Brain microvascular endothelial cell (primary cell): ENCODE results near the gene ADGB.

Experiments
- DNase-seq: peaks from one replicate; pipeline ENCODE4 v3.0.0-alpha.2; 2020
- H3K27ac ChIP-seq: fragments of 250-450 bp; sonication (Bioruptor Pico); 2 replicates; pipeline ENCODE4 v1.5.1; 2020; ENCODE audit warnings: mild to moderate bottlenecking, moderate library complexity
- H3K27me3 ChIP-seq: fragments of 250-450 bp; sonication (Bioruptor Pico); replicated peaks from 2 replicates; pipeline ENCODE4 v1.5.1; 2020; ENCODE audit warnings: mild to moderate bottlenecking
- H3K36me3 ChIP-seq: fragments of 250-450 bp; sonication (Bioruptor Pico); replicated peaks from 2 replicates; pipeline ENCODE4 v1.5.1; 2020; ENCODE audit warnings: mild to moderate bottlenecking
- H3K4me3 ChIP-seq: 2 replicates; pipeline ENCODE4 v1.5.1; 2011; ENCODE audit warnings: low read depth, mild to moderate bottlenecking, control low read depth, low read length, moderate library complexity
- in situ Hi-C: cut with HindIII; loops from 2 replicates; pipeline ENCODE4 v1.10.0; 2017; ENCODE audit warnings: low sequenced_read_pairs, low pct_ligation_motif_present
- TF ChIP-seq, protein P1 (sequence below): IDR thresholded peaks from 2 replicates; pipeline ENCODE4 v1.5.1; 2011; ENCODE audit warnings: low read depth, mild to moderate bottlenecking, moderate library complexity, low read length, control low read depth, inconsistent platforms; ENCODE audit errors: missing control alignments

Gene ADGB

DNA sequence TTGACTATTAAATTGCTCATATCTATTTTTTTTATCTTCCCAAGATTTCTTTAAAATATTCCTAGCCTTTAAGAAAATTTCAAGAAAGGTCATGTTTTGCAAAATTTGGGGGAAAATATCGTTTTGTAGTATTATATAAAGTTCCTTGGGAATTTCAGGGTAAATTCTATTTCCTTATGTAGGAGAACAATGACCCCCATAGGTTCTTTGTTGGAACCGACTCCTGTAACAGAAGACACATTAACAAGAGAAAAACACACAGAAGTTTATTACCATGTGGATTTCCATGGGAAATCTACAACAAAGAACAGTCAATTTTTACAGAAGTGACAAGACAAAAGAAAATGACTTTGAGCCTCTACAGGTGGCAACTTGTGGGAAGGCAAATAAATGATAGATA lies 68.1 kb downstream of the ADGB start:
- no peak overlapping the region for H3K27ac ChIP-seq
- TF ChIP-seq, protein P1, sequence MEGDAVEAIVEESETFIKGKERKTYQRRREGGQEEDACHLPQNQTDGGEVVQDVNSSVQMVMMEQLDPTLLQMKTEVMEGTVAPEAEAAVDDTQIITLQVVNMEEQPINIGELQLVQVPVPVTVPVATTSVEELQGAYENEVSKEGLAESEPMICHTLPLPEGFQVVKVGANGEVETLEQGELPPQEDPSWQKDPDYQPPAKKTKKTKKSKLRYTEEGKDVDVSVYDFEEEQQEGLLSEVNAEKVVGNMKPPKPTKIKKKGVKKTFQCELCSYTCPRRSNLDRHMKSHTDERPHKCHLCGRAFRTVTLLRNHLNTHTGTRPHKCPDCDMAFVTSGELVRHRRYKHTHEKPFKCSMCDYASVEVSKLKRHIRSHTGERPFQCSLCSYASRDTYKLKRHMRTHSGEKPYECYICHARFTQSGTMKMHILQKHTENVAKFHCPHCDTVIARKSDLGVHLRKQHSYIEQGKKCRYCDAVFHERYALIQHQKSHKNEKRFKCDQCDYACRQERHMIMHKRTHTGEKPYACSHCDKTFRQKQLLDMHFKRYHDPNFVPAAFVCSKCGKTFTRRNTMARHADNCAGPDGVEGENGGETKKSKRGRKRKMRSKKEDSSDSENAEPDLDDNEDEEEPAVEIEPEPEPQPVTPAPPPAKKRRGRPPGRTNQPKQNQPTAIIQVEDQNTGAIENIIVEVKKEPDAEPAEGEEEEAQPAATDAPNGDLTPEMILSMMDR = no peak
- in situ Hi-C loops = no loop called here
- H3K36me3 ChIP-seq = no peaks in the 10 kb centered on the region
- no peak for DNase-seq
- H3K4me3 ChIP-seq = no peak overlapping the region
- no peaks in the 10 kb centered on the region for H3K27me3 ChIP-seq

DNA sequence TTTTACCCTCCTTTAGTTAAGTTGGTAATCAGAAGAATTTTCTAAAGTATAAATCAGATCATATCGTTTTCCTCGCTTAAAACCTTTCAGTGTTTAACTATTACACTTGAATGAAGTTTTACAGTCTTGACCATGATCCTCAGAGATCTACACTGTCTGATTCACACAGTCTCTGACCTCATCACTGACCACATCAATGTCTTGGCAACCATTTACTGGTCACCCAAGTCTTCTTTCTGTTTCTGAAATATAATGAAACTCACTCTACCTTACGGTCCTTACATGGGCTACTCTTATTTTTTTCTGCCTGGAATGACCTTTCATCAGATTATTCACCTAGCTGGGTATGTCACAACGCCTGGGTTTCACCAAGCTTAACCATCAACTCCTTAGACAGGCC lies 71.4 kb downstream of the ADGB start:
- H3K36me3 ChIP-seq = no peaks in the 10 kb centered on the region
- H3K27me3 ChIP-seq = no peaks in the 10 kb centered on the region
- no peak overlapping the region for H3K27ac ChIP-seq
- no peak for DNase-seq
- TF ChIP-seq, protein P1 = no peak
- in situ Hi-C loops = no loop called here
- no peak overlapping the region for H3K4me3 ChIP-seq

DNA sequence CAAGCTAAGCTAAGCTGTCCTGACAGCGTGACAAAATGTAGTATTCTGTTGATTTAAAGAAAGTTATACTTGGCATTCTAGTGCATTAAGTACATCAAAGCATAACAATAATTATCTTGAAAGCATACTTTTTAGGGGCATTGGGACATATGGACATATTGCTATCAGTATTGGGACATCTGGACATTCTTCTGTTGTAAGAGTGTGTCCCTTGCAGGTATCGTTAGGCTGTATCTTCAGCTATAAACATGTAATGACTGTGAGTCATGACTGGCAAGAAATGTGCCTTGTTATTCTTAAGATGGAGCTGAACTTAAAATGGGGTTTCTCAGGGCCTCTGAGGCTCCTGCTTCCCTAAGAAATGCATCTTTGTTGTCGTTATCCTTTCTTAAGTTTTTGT lies 74.3 kb downstream of the ADGB start:
- H3K36me3 ChIP-seq = no peaks in the 10 kb centered on the region
- DNase-seq = no peak
- H3K4me3 ChIP-seq = no peak overlapping the region
- in situ Hi-C loops = no loop called here
- no peak overlapping the region for H3K27ac ChIP-seq
- TF ChIP-seq, protein P1 = no peak
- H3K27me3 ChIP-seq = no peaks in the 10 kb centered on the region

DNA sequence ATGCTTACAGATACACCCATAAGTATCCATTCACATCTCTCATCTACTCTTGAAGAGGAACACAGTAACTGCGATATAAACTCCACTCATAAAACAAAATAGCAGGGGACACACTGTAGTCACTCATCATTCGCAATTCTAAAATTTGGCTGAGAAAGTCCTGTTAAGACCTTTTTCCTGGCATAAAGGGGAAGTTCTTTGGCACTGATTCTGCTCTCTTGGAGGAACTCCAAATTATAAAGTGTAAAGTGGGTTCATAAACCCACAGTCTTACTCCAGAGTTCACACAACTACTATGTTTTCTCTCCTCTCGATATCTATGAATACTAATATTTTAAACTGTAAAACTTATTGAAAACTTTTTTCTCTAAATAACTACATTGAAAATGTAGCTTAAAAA lies 80.6 kb downstream of the ADGB start:
- TF ChIP-seq, protein P1 = no peak
- Histone ChIP-seq H3K27me3 (no peaks in the 10 kb centered on the region), H3K4me3 (no peak overlapping the region), H3K36me3 (no peaks in the 10 kb centered on the region), H3K27ac (no peak overlapping the region)
- no peak for DNase-seq
- in situ Hi-C loops = no loop called here

DNA sequence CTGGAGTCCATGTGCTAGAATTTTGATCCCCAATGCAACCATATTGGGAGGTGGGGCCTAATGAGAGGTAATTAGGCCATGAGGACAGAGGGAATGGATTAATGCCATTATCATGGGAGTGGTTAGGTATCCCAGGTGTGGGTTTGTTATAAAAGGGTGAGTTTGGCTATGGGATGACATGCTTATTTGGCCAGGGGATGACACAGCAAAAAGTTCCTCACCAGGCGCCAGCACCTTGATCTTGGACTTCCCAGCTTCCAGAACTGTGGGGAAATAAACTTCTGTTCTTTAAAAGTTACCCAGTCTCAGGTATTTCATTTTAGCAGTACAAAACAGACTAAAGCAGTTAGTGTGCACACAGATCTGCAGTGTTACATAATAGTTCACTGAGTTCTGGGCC lies 84.1 kb downstream of the ADGB start:
- in situ Hi-C loops = no loop called here
- TF ChIP-seq, protein P1 = no peak

DNA sequence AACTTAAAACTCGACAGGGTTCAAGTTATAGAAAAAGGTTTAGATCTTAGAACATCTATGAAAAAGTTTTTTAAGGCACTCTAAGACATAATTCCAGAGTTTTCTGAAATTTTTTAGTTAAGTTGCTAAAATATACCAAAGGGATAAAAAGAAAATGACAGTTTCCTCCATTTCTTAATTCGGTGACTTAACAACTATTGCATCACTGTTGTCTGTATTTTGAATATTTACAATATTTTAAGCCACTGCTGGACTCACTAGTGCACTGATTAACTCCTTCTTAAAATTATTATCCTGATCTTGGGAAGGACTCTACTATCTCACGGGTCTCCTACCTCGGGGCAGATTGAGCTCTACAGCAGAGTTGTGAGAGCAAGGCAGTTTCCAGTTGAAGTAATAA lies 91.0 kb downstream of the ADGB start:
- no peak for DNase-seq
- Histone ChIP-seq H3K4me3 (no peak overlapping the region), H3K36me3 (no peaks in the 10 kb centered on the region), H3K27ac (no peak overlapping the region), H3K27me3 (no peaks in the 10 kb centered on the region)
- TF ChIP-seq, protein P1 = no peak
- in situ Hi-C loops = no loop called here

More for the DNA sequence above, 84.1 kb downstream of the ADGB start:
- Histone ChIP-seq H3K27ac (no peak overlapping the region), H3K36me3 (no peaks in the 10 kb centered on the region), H3K4me3 (no peak overlapping the region), H3K27me3 (no peaks in the 10 kb centered on the region)
- no peak for DNase-seq
